Mesothelial cell of epicardium (in vitro differentiated cells): ENCODE data around the gene RIPOR2. TPM values are rescaled to one million over a fixed set of nuclear protein-coding genes. Genes with fewer than 3 reads are reported as not detected.

ENCODE experiments used
- DNase-seq, 2 experiments: peaks; one replicate each; pipeline ENCODE4 v3.0.0; 2021; ENCODE audit warnings: low spot score in 2 of 2; ENCODE audit not compliant: unreplicated experiment in 2 of 2
- H3K27ac Mint-ChIP-seq: 2 replicates; pipeline ENCODE4 v1.8.0; 2021; ENCODE audit warnings: mixed read lengths
- H3K27me3 Mint-ChIP-seq: 2 replicates; pipeline ENCODE4 v1.8.0; 2021; ENCODE audit warnings: low read depth, mixed read lengths
- H3K36me3 Mint-ChIP-seq: 2 replicates; pipeline ENCODE4 v1.8.0; 2021; ENCODE audit warnings: mixed read lengths
- H3K4me1 Mint-ChIP-seq: 2 replicates; pipeline ENCODE4 v1.8.0; 2021; ENCODE audit warnings: mixed read lengths
- H3K4me3 Mint-ChIP-seq: 2 replicates; pipeline ENCODE4 v1.8.0; 2021; ENCODE audit warnings: mild to moderate bottlenecking, moderate library complexity, mixed read lengths
- H3K9me3 Mint-ChIP-seq: 2 replicates; pipeline ENCODE4 v1.8.0; 2021; ENCODE audit warnings: mixed read lengths
- total RNA-seq: library from RNA; stranded (reverse); gene quantifications from 3 replicates; pipeline ENCODE4 v1.2.1, GENCODE V29; 2021
- TF ChIP-seq, protein P1 (sequence below): fragments of 200-600 bp; sonication (generic); IDR thresholded peaks from one replicate; pipeline ENCODE4 v1.5.0; 2021; ENCODE audit warnings: antibody characterized with exemption; ENCODE audit not compliant: unreplicated experiment

The RIPOR2 gene
- total RNA-seq, 1 donor from 2014 or later, result 1.7 TPM

DNA sequence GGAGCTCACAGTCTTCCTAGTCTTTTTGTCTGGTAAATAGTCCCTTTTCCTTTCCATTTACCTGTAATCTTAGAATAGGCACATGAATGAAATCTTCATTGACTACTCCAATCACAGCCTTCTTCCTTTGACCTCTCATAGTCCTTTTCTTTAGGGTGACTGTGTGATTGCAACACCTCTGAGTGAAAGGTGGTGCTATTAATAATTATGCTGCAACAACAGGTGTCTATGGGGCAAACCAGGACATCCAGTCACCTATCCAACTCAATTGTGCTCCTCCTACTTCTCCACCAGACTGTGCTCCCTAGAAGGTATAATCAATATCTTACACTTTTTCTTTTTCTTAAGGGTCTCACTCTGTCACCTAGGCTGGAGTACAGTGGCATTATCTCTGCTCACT is 29.4 kb downstream of the RIPOR2 start:
- Mint-ChIP-seq H3K4me3 (no peak overlapping the region), H3K4me1 (peaks cover 19% of the 10 kb centered on the region), H3K27me3 (peaks cover 25% of the 10 kb centered on the region), H3K27ac (no peak overlapping the region), H3K9me3 (peaks cover 9% of the 10 kb centered on the region), H3K36me3 (no peaks in the 10 kb centered on the region)
- no peak for DNase-seq
- TF ChIP-seq, protein P1, sequence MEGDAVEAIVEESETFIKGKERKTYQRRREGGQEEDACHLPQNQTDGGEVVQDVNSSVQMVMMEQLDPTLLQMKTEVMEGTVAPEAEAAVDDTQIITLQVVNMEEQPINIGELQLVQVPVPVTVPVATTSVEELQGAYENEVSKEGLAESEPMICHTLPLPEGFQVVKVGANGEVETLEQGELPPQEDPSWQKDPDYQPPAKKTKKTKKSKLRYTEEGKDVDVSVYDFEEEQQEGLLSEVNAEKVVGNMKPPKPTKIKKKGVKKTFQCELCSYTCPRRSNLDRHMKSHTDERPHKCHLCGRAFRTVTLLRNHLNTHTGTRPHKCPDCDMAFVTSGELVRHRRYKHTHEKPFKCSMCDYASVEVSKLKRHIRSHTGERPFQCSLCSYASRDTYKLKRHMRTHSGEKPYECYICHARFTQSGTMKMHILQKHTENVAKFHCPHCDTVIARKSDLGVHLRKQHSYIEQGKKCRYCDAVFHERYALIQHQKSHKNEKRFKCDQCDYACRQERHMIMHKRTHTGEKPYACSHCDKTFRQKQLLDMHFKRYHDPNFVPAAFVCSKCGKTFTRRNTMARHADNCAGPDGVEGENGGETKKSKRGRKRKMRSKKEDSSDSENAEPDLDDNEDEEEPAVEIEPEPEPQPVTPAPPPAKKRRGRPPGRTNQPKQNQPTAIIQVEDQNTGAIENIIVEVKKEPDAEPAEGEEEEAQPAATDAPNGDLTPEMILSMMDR, result no peak

DNA sequence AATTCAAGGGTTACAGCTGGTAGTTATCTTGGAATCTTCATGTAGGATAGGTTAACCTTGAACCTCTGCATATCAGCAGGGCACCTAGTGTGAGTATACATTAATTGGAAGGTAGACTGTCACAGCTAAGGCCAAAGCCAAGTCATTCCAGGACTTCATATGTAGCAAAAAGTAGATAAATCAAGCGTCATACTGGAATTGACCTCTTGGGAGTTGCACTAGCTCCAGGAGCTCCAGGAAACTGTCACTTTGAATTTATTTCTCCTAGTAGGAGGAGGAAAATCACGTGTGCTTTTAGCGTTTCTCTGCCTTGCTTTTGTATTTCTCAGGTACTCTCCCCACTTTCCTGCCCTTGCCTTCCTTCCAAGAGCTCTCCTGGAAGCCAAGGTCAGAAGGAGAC is 30.3 kb downstream of the RIPOR2 start:
- no peak overlapping the region for H3K27ac Mint-ChIP-seq
- TF ChIP-seq, protein P1, result no peak
- H3K9me3 Mint-ChIP-seq, result peaks cover 9% of the 10 kb centered on the region
- H3K36me3 Mint-ChIP-seq, result no peaks in the 10 kb centered on the region
- H3K4me3 Mint-ChIP-seq, result no peak overlapping the region
- DNase-seq, result no peak
- H3K4me1 Mint-ChIP-seq, result peaks cover 14% of the 10 kb centered on the region
- H3K27me3 Mint-ChIP-seq, result peaks cover 19% of the 10 kb centered on the region

DNA sequence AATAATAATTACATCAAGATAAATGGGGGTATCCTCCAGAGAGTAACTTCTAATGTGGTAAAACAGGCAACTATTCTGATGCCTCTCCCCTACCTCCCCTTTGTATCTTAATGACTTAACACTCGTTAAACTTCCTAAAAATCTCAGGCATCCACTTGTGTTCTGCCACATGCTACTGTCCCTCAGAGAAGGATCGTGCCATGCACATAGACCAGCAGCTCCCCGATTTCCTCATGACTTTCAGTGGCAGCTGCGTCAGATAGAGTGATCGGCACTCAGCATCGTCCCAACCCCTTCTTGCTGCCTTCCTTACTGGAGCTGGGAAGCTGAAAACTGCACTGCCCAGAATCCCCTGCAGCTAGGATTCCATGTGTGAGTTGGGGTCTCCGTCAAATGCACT is 32.1 kb downstream of the RIPOR2 start:
- Mint-ChIP-seq H3K9me3 (peaks cover 9% of the 10 kb centered on the region), H3K27ac (no peak overlapping the region), H3K27me3 (peaks cover 2% of the 10 kb centered on the region), H3K4me1 (peaks cover 3% of the 10 kb centered on the region), H3K36me3 (no peaks in the 10 kb centered on the region), H3K4me3 (no peak overlapping the region)
- no peak for DNase-seq
- TF ChIP-seq, protein P1, result no peak

DNA sequence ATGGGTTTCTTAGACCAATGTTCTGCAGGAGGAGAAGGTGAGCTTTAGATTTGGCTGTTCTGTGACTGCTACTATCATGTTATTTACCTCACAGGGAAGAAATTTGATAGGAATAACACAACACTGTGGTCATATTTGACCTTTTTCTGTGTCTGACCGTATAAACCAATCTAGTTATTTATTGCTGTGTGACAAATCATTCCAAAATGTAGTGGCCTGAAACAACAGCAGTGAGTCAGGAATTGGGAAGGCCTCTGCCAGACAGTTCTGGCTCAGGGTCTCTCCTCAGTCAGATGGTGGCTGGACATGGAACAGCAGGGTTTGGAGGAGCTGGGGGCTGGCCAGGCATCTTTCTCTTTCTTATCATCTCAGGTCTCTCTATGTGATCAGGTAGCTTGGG is 33.0 kb downstream of the RIPOR2 start:
- peaks cover 1% of the 10 kb centered on the region for H3K4me1 Mint-ChIP-seq
- H3K4me3 Mint-ChIP-seq, result no peak overlapping the region
- TF ChIP-seq, protein P1, result no peak
- DNase-seq, result no peak
- no peak overlapping the region for H3K27ac Mint-ChIP-seq
- H3K36me3 Mint-ChIP-seq, result no peaks in the 10 kb centered on the region
- no peaks in the 10 kb centered on the region for H3K27me3 Mint-ChIP-seq
- peaks cover 9% of the 10 kb centered on the region for H3K9me3 Mint-ChIP-seq

DNA sequence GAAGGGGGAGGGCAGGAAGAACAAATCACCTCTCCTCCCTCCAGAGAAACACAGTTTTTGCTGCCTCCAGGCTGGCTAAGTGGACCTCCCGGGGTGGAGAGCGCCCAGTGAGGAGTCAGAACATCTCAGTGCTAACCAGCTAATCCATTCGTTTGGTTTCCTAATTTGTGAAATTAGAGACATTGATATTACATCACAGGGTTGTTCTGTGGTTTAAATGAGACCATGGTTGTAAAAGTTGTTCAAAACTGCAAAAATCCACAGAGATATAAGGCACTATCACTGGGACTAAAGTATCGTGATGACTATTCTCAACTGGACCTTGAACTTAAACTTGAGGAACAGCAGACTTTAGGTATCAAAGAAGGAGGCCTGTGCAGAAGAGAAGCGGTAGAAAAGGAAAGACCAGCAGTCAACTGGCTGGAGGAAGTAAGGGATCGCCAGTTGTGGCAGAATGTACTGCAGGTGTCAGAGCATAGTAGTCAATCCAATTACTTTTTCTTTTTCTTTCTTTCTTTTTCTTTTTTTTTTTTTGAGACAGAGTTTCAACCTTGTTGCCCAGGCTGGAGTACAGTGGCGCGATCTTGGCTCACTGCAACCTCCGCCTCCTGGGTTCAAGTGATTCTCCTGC is 33.9 kb downstream of the RIPOR2 start:
- Mint-ChIP-seq H3K27ac (no peak overlapping the region), H3K4me3 (no peak overlapping the region), H3K36me3 (no peaks in the 10 kb centered on the region), H3K9me3 (peaks cover 9% of the 10 kb centered on the region), H3K4me1 (peaks cover 1% of the 10 kb centered on the region), H3K27me3 (no peaks in the 10 kb centered on the region)
- TF ChIP-seq, protein P1, result no peak
- DNase-seq, result no peak
